K562 (cell line): Measurements from ENCODE around the gene POU1F1. TPM values are rescaled to one million over a fixed set of nuclear protein-coding genes. Genes with fewer than 3 reads are reported as not detected.

Experiments used
- BRD9 ChIP-seq: fragments of 450-650 bp; IDR thresholded peaks from 2 replicates; pipeline ENCODE4 v1.6.1; 2018; ENCODE audit warnings: low read depth; ENCODE audit not compliant: partially characterized antibody
- EWSR1 ChIP-seq: fragments of 450-650 bp; IDR thresholded peaks from 2 replicates; pipeline ENCODE4 v1.6.1; 2018; ENCODE audit warnings: borderline replicate concordance, mild to moderate bottlenecking, low read depth, moderate library complexity; ENCODE audit not compliant: partially characterized antibody
- FOXP1 ChIP-seq: sonication (generic); formaldehyde crosslinking; IDR thresholded peaks from 2 replicates; pipeline ENCODE4 v1.8.0; 2022; ENCODE audit warnings: mild to moderate bottlenecking, missing genetic modification reagents
- GABPA ChIP-seq: fragments of 200-800 bp; sonication (Bioruptor generic); conservative IDR thresholded peaks from 2 replicates; pipeline ENCODE4 v1.6.1; 2016; ENCODE audit warnings: low read depth, missing genetic modification characterization, missing compliant biosample characterization
- GATA2 ChIP-seq: sonication (generic); formaldehyde crosslinking; IDR thresholded peaks from 2 replicates; pipeline ENCODE4 v1.4.0; 2020; ENCODE audit warnings: mild to moderate bottlenecking, missing genetic modification reagents
- HDAC1 ChIP-seq, 2 experiments: fragments of 450-650 bp; IDR thresholded peaks; 2 replicates each; pipeline ENCODE4 v1.6.1; 2016 to 2017; ENCODE audit warnings: inconsistent platforms in 1 of 2, mild to moderate bottlenecking in 1 of 2, moderate library complexity in 1 of 2
- KDM2B ChIP-seq: fragments of 250-450 bp; sonication (Bioruptor Pico); IDR thresholded peaks from 2 replicates; pipeline ENCODE4 v1.8.0; 2021; ENCODE audit warnings: mild to moderate bottlenecking, moderate library complexity
- MYNN ChIP-seq, 2 experiments: sonication (generic); formaldehyde crosslinking in 1 of 2; IDR thresholded peaks; 2 replicates each; pipeline versions ENCODE4 v1.5.0 to v1.6.1; 2016 to 2020; ENCODE audit warnings: antibody characterized with exemption in 1 of 2, missing genetic modification reagents in 1 of 2
- NRF1 ChIP-seq, 2 experiments: fragments of 450-650 bp; IDR thresholded peaks in 1 of 2; conservative IDR thresholded peaks in 1 of 2; 2 replicates each; pipeline ENCODE4 v1.6.1; 2014; ENCODE audit warnings: mild to moderate bottlenecking in 2 of 2
- SMARCC2 ChIP-seq: fragments of 450-650 bp; IDR thresholded peaks from 2 replicates; pipeline ENCODE4 v1.6.1; 2017; ENCODE audit warnings: antibody characterized with exemption, moderate library complexity, mild to moderate bottlenecking, low read depth
- TCFL5 ChIP-seq: fragments of 250-450 bp; sonication (Bioruptor Pico); conservative IDR thresholded peaks from 2 replicates; pipeline ENCODE4 v1.6.1; 2021; ENCODE audit warnings: mild to moderate bottlenecking, moderate library complexity, matching md5 sums
- ZNF165 ChIP-seq: fragments of 250-450 bp; sonication (Bioruptor Pico); IDR thresholded peaks from 2 replicates; pipeline ENCODE4 v1.4.0; 2020; ENCODE audit warnings: borderline replicate concordance
- ZNF175 ChIP-seq: fragments of 200-800 bp; sonication (Bioruptor generic); IDR thresholded peaks from 2 replicates; pipeline ENCODE4 v1.6.1; 2016; ENCODE audit warnings: low read depth, mild to moderate bottlenecking, missing genetic modification characterization, missing compliant biosample characterization
- polyA plus RNA-seq, 8 experiments: library from polyadenylated mRNA; depleted of rRNA in 4 of 8; stranded (reverse) in 5 of 8; unstranded in 3 of 8; fragments of >200 nt; fragmentation: Nextera tagmentation in 2 of 8; fragmentation: Illumina TruSeq in 1 of 8; extraction: Ambion mirVana in 2 of 8; extraction: Trizol in 1 of 8; gene quantifications; 2 replicates each; pipeline versions ENCODE4 v1.2.1 to v1.2.3, GENCODE V29; 2011 to 2014; ENCODE audit warnings: inconsistent platforms in 1 of 8, missing spikeins in 1 of 8
- total RNA-seq, 7 experiments: library from RNA; depleted of rRNA in 6 of 7; stranded (reverse); fragments of >200 nt in 6 of 7; fragmentation: Illumina TruSeq in 2 of 7; extraction: Trizol in 2 of 7; gene quantifications; 2 replicates each; pipeline versions ENCODE4 v1.2.1 to v1.2.3, GENCODE V29; 2011 to 2021; ENCODE audit warnings: low replicate concordance in 1 of 7
- TF ChIP-seq, protein P1 (sequence below): sonication (generic); formaldehyde crosslinking; IDR thresholded peaks from 2 replicates; pipeline ENCODE4 v1.8.0; 2022; ENCODE audit warnings: missing genetic modification reagents, mild to moderate bottlenecking, borderline replicate concordance
- TF ChIP-seq, protein P2 (sequence below), 3 experiments: fragments of 200-800 bp in 1 of 3; sonication (Bioruptor generic) in 1 of 3; sonication (generic) in 1 of 3; formaldehyde crosslinking in 1 of 3; IDR thresholded peaks; 2 replicates each; pipeline versions ENCODE4 v1.6.1 to v1.8.0; 2016 to 2022; ENCODE audit warnings: mild to moderate bottlenecking in 2 of 3, missing compliant biosample characterization in 2 of 3, missing genetic modification characterization in 2 of 3, missing genetic modification reagents in 1 of 3
- TF ChIP-seq, protein P3 (sequence below): sonication (generic); formaldehyde crosslinking; IDR thresholded peaks from 2 replicates; pipeline ENCODE4 v1.8.1; 2023; ENCODE audit warnings: mild to moderate bottlenecking, missing genetic modification reagents
- TF ChIP-seq, protein P4 (sequence below): fragments of 200-800 bp; sonication (Bioruptor generic); IDR thresholded peaks from 2 replicates; pipeline ENCODE4 v1.6.1; 2017; ENCODE audit warnings: missing genetic modification characterization, missing compliant biosample characterization
- TF ChIP-seq, protein P5 (sequence below): fragments of 450-650 bp; formaldehyde crosslinking; conservative IDR thresholded peaks from 2 replicates; pipeline ENCODE4 v1.4.0; 2022; ENCODE audit warnings: mild to moderate bottlenecking, missing genetic modification characterization

The POU1F1 gene
- total and polyA plus RNA-seq, 9 of the 15 experiments (the other 6 are each of a cell fraction or from before 2014, with no cell fraction given), result not detected

DNA sequence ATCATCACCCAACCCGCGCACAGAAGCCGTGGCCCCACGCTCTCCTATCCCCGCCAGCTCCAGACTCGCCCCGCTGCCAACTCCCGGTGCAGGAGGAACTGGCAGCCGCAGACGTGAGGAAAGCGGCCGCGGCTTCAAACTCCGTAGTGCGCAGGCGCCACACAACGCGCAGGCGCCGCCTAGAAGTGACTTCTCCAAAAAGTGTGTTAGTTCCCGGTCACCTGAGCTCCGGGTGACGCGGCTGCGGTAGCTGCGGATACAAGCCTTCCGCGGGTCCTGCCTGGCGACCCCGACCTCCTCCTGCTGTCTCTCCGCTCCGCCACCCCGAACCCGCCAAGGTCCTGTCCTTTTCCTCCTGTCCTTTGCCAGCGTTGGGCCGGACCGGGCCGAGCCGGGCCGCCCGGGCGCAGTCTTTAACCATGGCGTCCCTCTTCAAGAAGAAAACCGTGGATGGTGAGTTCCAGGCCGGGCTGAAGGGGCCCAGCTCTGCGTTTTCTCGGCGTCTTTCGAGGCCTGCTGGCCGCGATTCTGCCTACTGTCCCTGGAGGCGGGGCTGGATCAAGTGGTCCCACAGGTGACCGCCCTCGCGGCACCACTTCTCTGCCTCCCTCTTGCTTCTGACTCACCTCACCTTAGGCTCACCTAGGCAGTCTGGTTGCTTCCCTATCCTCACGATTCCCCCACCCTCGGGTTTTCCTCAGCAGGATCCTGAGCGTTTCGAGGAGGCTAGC is 49.1 kb downstream of the POU1F1 start, which contains the start of gene CHMP2B (continued):
- TF ChIP-seq, protein P1, sequence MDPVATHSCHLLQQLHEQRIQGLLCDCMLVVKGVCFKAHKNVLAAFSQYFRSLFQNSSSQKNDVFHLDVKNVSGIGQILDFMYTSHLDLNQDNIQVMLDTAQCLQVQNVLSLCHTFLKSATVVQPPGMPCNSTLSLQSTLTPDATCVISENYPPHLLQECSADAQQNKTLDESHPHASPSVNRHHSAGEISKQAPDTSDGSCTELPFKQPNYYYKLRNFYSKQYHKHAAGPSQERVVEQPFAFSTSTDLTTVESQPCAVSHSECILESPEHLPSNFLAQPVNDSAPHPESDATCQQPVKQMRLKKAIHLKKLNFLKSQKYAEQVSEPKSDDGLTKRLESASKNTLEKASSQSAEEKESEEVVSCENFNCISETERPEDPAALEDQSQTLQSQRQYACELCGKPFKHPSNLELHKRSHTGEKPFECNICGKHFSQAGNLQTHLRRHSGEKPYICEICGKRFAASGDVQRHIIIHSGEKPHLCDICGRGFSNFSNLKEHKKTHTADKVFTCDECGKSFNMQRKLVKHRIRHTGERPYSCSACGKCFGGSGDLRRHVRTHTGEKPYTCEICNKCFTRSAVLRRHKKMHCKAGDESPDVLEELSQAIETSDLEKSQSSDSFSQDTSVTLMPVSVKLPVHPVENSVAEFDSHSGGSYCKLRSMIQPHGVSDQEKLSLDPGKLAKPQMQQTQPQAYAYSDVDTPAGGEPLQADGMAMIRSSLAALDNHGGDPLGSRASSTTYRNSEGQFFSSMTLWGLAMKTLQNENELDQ (CRISPR knock-in tag), result no peak
- TF ChIP-seq SMARCC2, result no peak
- TF ChIP-seq TCFL5 (CRISPR knock-in tag), result no peak
- TF ChIP-seq GABPA (tag), result no peak; the same call in 1 of the 2 replicates
- TF ChIP-seq NRF1 (conservative IDR thresholded peaks at IDR 0.05 in 1 of 2, IDR thresholded peaks at IDR 0.05 in 1 of 2), result peak; percentile 94 to 95
- TF ChIP-seq, protein P2, sequence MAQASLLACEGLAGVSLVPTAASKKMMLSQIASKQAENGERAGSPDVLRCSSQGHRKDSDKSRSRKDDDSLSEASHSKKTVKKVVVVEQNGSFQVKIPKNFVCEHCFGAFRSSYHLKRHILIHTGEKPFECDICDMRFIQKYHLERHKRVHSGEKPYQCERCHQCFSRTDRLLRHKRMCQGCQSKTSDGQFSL (CRISPR knock-in tag; IDR thresholded peaks at IDR 0.05), result no peak
- TF ChIP-seq, protein P2 (tag; IDR thresholded peaks at IDR 0.05), result no peak
- no peak for TF ChIP-seq GATA2 (CRISPR knock-in tag)
- TF ChIP-seq, protein P3, sequence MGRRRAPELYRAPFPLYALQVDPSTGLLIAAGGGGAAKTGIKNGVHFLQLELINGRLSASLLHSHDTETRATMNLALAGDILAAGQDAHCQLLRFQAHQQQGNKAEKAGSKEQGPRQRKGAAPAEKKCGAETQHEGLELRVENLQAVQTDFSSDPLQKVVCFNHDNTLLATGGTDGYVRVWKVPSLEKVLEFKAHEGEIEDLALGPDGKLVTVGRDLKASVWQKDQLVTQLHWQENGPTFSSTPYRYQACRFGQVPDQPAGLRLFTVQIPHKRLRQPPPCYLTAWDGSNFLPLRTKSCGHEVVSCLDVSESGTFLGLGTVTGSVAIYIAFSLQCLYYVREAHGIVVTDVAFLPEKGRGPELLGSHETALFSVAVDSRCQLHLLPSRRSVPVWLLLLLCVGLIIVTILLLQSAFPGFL (CRISPR knock-in tag), result no peak
- no peak for TF ChIP-seq ZNF165 (CRISPR knock-in tag)
- TF ChIP-seq EWSR1, result no peak
- TF ChIP-seq BRD9, result no peak
- TF ChIP-seq MYNN (IDR thresholded peaks at IDR 0.05), result no peak
- TF ChIP-seq MYNN (CRISPR knock-in tag; IDR thresholded peaks at IDR 0.05), result no peak
- TF ChIP-seq, protein P4, sequence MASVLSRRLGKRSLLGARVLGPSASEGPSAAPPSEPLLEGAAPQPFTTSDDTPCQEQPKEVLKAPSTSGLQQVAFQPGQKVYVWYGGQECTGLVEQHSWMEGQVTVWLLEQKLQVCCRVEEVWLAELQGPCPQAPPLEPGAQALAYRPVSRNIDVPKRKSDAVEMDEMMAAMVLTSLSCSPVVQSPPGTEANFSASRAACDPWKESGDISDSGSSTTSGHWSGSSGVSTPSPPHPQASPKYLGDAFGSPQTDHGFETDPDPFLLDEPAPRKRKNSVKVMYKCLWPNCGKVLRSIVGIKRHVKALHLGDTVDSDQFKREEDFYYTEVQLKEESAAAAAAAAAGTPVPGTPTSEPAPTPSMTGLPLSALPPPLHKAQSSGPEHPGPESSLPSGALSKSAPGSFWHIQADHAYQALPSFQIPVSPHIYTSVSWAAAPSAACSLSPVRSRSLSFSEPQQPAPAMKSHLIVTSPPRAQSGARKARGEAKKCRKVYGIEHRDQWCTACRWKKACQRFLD (CRISPR knock-in tag), result no peak
- TF ChIP-seq ZNF175 (CRISPR knock-in tag), result no peak
- TF ChIP-seq, protein P5, sequence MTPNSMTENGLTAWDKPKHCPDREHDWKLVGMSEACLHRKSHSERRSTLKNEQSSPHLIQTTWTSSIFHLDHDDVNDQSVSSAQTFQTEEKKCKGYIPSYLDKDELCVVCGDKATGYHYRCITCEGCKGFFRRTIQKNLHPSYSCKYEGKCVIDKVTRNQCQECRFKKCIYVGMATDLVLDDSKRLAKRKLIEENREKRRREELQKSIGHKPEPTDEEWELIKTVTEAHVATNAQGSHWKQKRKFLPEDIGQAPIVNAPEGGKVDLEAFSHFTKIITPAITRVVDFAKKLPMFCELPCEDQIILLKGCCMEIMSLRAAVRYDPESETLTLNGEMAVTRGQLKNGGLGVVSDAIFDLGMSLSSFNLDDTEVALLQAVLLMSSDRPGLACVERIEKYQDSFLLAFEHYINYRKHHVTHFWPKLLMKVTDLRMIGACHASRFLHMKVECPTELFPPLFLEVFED (CRISPR knock-in tag), result no peak
- TF ChIP-seq KDM2B (CRISPR knock-in tag), result no peak
- TF ChIP-seq HDAC1 (IDR thresholded peaks at IDR 0.05), result no peak
- TF ChIP-seq FOXP1, result peak; percentile 4; the same call in 1 of the 2 replicates
